Natural killer cell (primary cell): ENCODE results near the gene VPS35L. TPM values are rescaled to one million over a fixed set of nuclear protein-coding genes. Genes with fewer than 3 reads are reported as not detected.

Experiments used
- ATAC-seq, 3 donors: fragments of 150-1000 bp in 2 of 3; fragments of 200-7000 bp in 1 of 3; cut with Tn5 transposase; 1 replicate in 1 of 3; 2 replicates in 2 of 3; pipeline ENCODE4 v1.10.0; 2021; ENCODE audit warnings: mild to moderate bottlenecking in 2 of 3, moderate library complexity in 2 of 3
- DNase-seq, 2 donors: peaks; one replicate each; pipeline versions ENCODE4 v3.0.0 to v3.0.0-alpha.2; 2013 to 2021; ENCODE audit warnings: mixed read lengths in 1 of 2
- H3K27ac ChIP-seq: one replicate; pipeline ENCODE4 v1.5.1; 2013; ENCODE audit warnings: mild to moderate bottlenecking, low read length
- H3K27me3 ChIP-seq: one replicate; pipeline ENCODE4 v1.6.1; 2013; ENCODE audit warnings: low read length; ENCODE audit not compliant: control insufficient read depth, insufficient read depth
- H3K36me3 ChIP-seq: one replicate; pipeline ENCODE4 v1.6.1; 2013; ENCODE audit warnings: low read length; ENCODE audit not compliant: control insufficient read depth, insufficient read depth
- H3K4me1 ChIP-seq: one replicate; pipeline ENCODE4 v1.6.1; 2013; ENCODE audit warnings: low read length; ENCODE audit not compliant: control insufficient read depth, insufficient read depth
- H3K4me3 ChIP-seq: one replicate; pipeline ENCODE4 v1.5.1; 2013; ENCODE audit warnings: low read length
- H3K9me3 ChIP-seq: one replicate; pipeline ENCODE4 v1.6.1; 2013; ENCODE audit warnings: low read length; ENCODE audit not compliant: control insufficient read depth, insufficient read depth
- H3K27ac Mint-ChIP-seq, 2 donors: one replicate each; pipeline ENCODE4 v1.8.0; 2022; ENCODE audit warnings: mild to moderate bottlenecking in 2 of 2, mixed read lengths in 2 of 2, moderate library complexity in 1 of 2
- H3K27me3 Mint-ChIP-seq, 2 donors: one replicate each; pipeline ENCODE4 v1.8.0; 2022; ENCODE audit warnings: low read depth in 2 of 2, mixed read lengths in 2 of 2
- H3K36me3 Mint-ChIP-seq: one replicate; pipeline ENCODE4 v1.8.0; 2022; ENCODE audit warnings: mixed read lengths
- H3K4me1 Mint-ChIP-seq, 2 donors: one replicate each; pipeline ENCODE4 v1.8.0; 2022; ENCODE audit warnings: mixed read lengths in 2 of 2
- H3K4me3 Mint-ChIP-seq: one replicate; pipeline ENCODE4 v1.8.0; 2022; ENCODE audit warnings: mild to moderate bottlenecking, moderate library complexity, mixed read lengths
- H3K9me3 Mint-ChIP-seq, 2 donors: one replicate each; pipeline ENCODE4 v1.8.0; 2022; ENCODE audit warnings: mixed read lengths in 2 of 2
- CTCF ChIP-seq: fragments of 200-600 bp; IDR thresholded peaks from one replicate; pipeline ENCODE4 v1.8.0; 2022; ENCODE audit warnings: antibody characterized with exemption
- WGBS: methylation state at CpG from one replicate; pipeline ENCODE4 v1.1.7; 2013; ENCODE audit warnings: missing lambda C conversion rate; ENCODE audit not compliant: insufficient coverage; 5-methylcytosine and 5-hydroxymethylcytosine counted together
- intact Hi-C: fragments of 100-400 bp; cut with micrococcal nuclease; formaldehyde crosslinking; loops from one replicate; pipeline ENCODE4 v1.14.2; 2022
- total RNA-seq, 4 donors: library from RNA; stranded (reverse); fragments of 120-200 nt in 1 of 4; gene quantifications; one replicate each; pipeline versions ENCODE4 v1.2.3 to v1.2.4, GENCODE V29; 2013 to 2022

The VPS35L gene
- total RNA-seq, 3 donors from 2014 or later (not counting 1 experiment from before 2014, with no cell fraction given), result 37.4 to 53.5 (median 44.4) TPM

DNA sequence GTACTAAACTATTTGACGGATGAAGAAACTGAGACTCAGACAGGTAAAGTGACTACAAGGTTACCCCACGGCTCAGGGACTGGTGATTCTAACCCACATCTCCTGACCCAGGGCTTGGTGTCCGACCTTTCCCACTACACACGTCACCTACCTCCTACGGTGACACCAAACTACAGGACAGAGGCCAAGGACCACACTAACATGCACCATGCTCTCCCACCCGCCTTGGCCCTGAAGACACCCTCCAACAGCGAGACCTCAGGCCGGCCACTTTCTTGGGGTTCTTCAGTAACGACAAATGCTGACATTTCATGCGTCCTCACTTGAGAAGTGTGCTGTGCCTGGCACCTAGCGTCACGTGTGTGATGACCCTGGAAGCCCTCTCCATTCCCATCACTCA, 156.1 kb downstream of the VPS35L start:
- ATAC-seq (no peak), DNase-seq (no peak)
- Mint-ChIP-seq H3K4me1 (peaks cover 17 to 31% of the 10 kb centered on the region in 2 donors), H3K4me3 (no peak overlapping the region), H3K27ac (no peak overlapping the region), H3K36me3 (peaks cover 11% of the 10 kb centered on the region), H3K27me3 (no peaks in the 10 kb centered on the region), H3K9me3 (no peaks in the 10 kb centered on the region)
- TF ChIP-seq CTCF, result no peak
- intact Hi-C loops, result no loop called here
- no peak overlapping the region for H3K4me3 ChIP-seq
- no peaks in the 10 kb centered on the region for H3K4me1 ChIP-seq
- no peaks in the 10 kb centered on the region for H3K27me3 ChIP-seq
- H3K9me3 ChIP-seq, result no peaks in the 10 kb centered on the region
- H3K27ac ChIP-seq, result no peak overlapping the region
- WGBS, result 94% methylated on average over 12 of the region's 12 CpGs
- peaks cover 15% of the 10 kb centered on the region for H3K36me3 ChIP-seq

DNA sequence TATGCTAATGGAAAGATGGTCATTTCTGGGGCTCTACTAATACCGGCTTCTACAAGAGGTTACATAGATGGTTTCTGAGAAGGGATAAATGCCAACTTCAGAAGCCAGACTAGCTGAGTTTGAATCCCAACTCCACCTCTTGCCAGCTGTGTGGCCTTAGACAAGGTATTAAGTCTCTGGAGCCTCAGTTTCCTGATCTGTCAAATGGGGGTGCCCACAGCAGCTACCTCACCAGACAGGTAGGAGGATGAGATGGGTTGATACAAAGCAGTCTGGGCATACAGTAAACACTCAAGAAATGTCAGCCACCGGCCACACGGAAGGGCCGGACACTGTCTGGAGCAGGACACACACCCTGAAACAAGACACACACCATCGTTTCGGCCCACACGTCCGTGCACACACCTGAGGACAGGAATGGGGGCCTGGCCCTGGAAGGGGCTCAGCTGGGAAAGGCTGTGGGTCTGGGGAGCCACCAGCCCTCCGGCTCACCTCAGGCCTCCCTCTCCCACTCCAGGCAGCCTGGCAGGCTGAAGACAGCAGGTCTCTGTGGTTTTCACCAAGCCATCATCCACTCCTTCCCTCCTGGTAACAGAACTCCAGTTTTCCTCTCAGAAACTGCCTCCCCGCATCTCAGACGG, 157.0 kb downstream of the VPS35L start:
- TF ChIP-seq CTCF, result no peak
- no peak for DNase-seq
- Mint-ChIP-seq H3K4me3 (no peak overlapping the region), H3K36me3 (peaks cover 11% of the 10 kb centered on the region), H3K9me3 (no peaks in the 10 kb centered on the region), H3K27ac (no peak overlapping the region), H3K4me1 (peaks cover 26 to 40% of the 10 kb centered on the region in 2 donors), H3K27me3 (no peaks in the 10 kb centered on the region)
- Histone ChIP-seq H3K27ac (no peak overlapping the region), H3K4me3 (no peak overlapping the region), H3K9me3 (no peaks in the 10 kb centered on the region), H3K27me3 (no peaks in the 10 kb centered on the region), H3K4me1 (peaks cover 6% of the 10 kb centered on the region), H3K36me3 (peaks cover 12% of the 10 kb centered on the region)
- WGBS, result 95% methylated on average over 11 of the region's 11 CpGs
- intact Hi-C loops, result no loop called here
- ATAC-seq, result no peak

GRCh38 chr16:19713697-19714096, 158.2 kb downstream of the VPS35L start:
- H3K27me3 Mint-ChIP-seq, result no peaks in the 10 kb centered on the region
- H3K27ac Mint-ChIP-seq, result no peak overlapping the region
- H3K4me3 ChIP-seq, result no peak overlapping the region
- peaks cover 28 to 46% of the 10 kb centered on the region in 2 donors for H3K4me1 Mint-ChIP-seq
- 93% methylated on average over 6 of the region's 6 CpGs for WGBS
- DNase-seq, result no peak
- no peak for ATAC-seq
- intact Hi-C loops, result no loop called here
- TF ChIP-seq CTCF, result no peak
- H3K9me3 Mint-ChIP-seq, result no peaks in the 10 kb centered on the region
- no peak overlapping the region for H3K4me3 Mint-ChIP-seq
- H3K9me3 ChIP-seq, result no peaks in the 10 kb centered on the region
- H3K36me3 Mint-ChIP-seq, result peaks cover 11% of the 10 kb centered on the region
- H3K4me1 ChIP-seq, result peaks cover 11% of the 10 kb centered on the region
- no peaks in the 10 kb centered on the region for H3K27me3 ChIP-seq
- H3K36me3 ChIP-seq, result peaks cover 12% of the 10 kb centered on the region
- no peak overlapping the region for H3K27ac ChIP-seq

DNA sequence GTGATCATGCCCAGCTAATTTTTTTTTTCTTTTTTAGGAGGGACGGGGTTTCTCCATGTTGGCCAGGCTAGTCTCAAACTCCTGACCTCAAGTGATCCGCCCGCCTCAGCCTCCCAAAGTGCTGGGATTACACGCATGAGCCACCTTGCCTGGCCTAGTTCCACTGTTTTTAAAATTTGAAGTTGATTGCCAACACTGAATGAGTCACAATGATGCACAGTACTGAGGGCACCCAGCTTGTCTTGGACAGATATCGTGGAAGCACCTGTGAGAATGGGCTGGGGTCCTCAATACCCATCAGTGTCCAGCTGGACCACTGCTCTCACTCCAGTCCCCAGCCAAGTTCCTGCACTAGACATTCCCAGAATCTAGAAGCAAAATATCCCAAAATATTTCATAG, 160.1 kb downstream of the VPS35L start:
- no peaks in the 10 kb centered on the region for H3K9me3 Mint-ChIP-seq
- 97% methylated on average over 5 of the region's 5 CpGs for WGBS
- Histone ChIP-seq H3K27me3 (no peaks in the 10 kb centered on the region), H3K9me3 (no peaks in the 10 kb centered on the region), H3K36me3 (peaks cover 2% of the 10 kb centered on the region), H3K27ac (no peak overlapping the region), H3K4me3 (no peak overlapping the region), H3K4me1 (peaks cover 13% of the 10 kb centered on the region)
- peaks cover 28 to 37% of the 10 kb centered on the region in 2 donors for H3K4me1 Mint-ChIP-seq
- ATAC-seq (no peak), DNase-seq (no peak)
- no peak overlapping the region for H3K27ac Mint-ChIP-seq
- TF ChIP-seq CTCF, result no peak
- intact Hi-C loops, result no loop called here
- H3K36me3 Mint-ChIP-seq, result peaks cover 11% of the 10 kb centered on the region
- no peaks in the 10 kb centered on the region for H3K27me3 Mint-ChIP-seq
- H3K4me3 Mint-ChIP-seq, result no peak overlapping the region
